Astrocyte of the hippocampus (primary cell): ENCODE measurements around the gene ALDOB.

Experiments
- DNase-seq: peaks from one replicate; pipeline ENCODE4 v3.0.0; 2011; ENCODE audit warnings: low read depth, low spot score

Gene ALDOB

DNA sequence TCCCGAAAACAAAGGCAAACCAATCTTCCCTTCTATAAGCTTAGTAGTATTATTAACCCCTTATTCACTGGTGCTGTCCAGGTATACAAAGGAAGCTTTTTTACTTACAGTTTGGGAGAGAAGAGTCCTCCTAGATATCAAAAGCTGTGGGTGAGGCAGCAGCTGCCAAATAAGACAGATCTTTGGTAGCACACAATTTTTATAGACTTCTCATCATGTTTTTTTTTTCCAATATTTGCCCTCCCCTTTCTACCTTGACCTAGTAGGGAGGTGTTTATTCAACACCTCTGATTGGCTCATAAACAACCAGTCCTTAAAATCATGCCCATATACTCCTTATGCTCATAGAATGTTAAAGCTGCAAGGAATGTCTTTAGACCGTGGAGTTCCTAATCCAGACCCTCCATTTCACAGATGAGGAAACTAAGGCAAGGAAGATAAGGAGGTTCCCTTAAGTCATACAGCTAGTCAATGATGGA lies at the start of gene ALDOB:
Gene ALDOB (minus strand): TSS at position 174 of the 479 bp plus-strand sequence. CDS start 4,887 bp downstream, outside the sequence.
- no peak for DNase-seq

DNA sequence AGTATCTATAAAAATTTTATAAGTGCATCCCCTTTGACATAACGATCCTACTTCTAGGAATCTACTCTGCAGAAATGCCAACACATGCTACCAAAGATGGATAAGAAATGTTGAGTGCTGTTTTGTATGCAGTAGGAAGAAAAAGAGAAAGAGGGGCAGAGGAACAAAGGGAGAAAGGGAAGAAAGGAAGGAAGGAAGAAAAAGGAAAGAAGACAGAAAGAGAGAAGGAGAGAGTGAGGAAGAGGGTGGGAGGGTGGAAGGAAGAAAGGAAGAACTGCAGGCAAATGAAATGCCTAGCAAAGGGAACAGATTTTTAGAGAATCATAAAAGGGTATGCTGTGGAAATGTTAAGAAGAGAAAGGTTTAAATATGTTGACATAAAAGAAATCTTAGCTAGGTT lies 48.5 kb upstream of the ALDOB start:
- DNase-seq: no peak

DNA sequence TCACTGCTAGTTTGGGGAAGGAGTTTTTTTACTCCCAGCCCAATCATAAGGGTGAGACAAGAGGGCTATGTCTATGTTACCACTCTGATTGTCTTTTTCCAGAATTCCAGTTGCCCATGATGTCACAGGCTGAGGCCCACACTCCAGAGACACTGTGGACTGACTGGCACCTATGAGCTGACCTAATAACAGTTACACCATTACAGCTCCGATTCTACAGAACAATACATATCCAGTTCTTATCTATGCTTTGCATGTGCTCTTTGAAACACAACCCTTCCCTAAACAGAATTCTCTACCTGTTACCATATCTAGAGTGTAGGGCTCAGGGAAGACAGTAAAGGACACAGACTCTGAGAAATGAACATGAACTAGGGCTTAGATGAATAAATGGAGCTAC lies 45.7 kb upstream of the ALDOB start:
- no peak for DNase-seq

DNA sequence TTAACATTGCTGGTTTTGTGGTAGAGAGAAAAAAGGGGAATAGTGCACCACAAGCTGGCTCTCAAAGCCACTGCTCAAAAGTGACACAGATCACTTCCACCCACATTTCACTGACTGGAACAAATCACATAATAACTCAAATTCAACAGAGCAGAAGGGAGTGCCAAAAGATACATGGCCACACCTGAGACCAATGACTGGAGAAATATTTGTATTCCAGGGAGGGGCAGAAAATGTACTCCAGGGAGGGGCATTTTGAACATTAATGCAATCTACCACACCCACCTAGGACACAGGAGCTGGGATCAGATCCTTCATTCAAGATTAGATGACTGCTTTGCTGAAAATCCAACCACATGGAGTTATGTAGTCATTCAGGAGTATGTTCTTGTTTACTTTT lies 44.8 kb upstream of the ALDOB start:
- no peak for DNase-seq

DNA sequence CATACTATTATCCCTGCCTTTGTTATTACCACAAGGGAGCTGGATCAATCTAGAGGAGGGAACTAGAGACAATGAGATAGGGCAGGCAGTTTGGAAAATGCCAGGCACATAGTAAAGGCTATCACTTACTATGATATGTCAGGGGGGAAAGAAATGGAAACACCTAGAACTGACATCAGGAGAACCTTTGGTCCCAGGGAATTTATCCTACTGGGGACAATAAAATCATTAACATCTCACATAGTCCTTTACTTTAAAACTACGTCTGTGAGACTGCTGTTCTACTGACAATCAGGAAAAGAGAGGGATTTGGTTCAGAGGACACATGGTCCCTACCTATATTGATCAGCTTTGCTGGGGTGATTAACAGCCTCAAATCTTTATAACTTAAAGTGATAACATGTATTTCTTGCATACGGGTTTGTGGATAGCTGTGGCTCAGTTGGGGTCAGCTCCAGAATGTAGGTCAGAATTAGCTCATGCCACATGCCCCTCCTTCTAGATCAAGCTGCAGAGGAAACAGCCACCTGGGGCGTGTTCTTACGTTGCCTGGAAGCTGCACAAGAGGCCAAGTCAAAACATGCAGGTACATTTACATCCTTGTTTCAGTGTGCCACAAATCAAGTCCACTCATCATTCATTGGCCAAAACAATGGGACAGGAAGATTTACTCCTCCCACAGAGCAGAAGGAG lies 43.9 kb upstream of the ALDOB start:
- no peak for DNase-seq

DNA sequence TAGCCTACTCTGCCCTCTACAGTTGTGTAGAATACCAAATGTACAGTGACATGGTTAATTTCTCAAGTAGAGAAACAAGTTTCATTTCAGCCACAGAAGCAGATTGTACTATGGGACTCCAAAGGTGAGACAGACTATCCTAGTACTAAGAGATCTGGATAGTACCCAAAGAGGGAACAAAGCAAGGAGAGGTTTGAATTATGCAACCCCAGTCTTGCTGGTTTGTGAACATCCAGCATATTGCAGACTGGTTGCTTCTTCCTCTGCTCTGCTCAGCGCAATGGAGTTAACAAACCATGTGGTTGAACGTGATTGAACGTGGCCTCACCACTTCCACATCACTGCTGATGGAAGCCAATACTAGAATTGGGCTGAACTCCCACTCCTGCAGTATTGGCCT lies 43.3 kb upstream of the ALDOB start:
- no peak for DNase-seq

DNA sequence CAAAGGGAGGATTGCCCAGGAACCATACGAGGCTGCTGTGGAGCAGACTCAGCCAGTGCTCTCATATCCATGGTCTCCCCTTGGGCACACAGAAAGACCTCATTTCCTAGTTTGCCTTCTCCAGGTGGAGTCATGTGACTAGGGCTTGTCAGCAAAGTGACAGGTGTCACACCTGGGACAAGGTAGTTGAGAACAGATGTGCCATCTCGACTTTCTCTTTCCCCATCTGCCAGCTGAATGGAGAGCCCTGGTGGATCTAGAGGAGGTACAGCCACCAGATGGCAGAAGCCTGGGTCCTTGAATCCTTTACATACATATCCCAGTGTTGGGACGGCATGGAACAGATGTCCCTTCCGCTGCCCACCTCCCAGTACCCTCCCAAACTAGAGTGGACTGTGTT lies 42.9 kb upstream of the ALDOB start:
- no peak for DNase-seq

DNA sequence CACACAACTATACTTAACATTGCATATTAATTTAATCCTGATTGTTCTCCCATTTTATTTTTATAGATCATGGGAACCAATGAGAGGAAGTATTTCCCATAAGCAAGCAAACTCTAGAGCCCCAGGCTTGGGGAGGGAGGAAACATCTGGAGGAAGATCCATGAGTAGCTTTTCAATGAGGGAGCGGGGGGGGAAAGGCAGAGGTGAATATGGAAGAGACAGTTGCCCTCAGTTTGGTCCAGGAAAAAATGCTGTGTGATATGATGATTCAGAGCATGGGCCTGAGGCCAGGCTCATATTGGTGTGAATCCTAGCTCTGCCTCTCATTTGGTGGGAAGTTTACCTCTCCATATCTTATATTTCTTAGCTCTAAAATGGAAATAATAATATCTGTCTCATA lies 42.2 kb upstream of the ALDOB start:
- DNase-seq: no peak

DNA sequence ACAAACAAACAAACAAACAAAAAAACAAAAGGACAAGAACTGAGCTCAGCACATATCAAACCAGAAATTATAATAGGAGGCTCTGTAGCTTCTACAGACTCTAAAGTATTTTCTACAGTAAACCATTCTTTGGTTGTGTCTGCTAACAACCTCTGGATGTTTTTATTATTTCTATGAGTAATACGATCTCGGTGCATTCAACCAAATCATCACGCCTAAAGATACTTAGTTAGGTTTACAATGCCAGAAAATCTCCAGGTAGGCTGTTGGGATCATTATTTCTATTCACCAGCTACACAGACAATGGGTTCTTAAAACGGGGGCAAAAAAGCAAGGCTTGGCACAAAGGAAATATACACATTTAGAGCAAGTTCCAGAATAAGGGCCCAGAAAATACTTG lies 41.6 kb upstream of the ALDOB start:
- DNase-seq: peak; percentile 20

DNA sequence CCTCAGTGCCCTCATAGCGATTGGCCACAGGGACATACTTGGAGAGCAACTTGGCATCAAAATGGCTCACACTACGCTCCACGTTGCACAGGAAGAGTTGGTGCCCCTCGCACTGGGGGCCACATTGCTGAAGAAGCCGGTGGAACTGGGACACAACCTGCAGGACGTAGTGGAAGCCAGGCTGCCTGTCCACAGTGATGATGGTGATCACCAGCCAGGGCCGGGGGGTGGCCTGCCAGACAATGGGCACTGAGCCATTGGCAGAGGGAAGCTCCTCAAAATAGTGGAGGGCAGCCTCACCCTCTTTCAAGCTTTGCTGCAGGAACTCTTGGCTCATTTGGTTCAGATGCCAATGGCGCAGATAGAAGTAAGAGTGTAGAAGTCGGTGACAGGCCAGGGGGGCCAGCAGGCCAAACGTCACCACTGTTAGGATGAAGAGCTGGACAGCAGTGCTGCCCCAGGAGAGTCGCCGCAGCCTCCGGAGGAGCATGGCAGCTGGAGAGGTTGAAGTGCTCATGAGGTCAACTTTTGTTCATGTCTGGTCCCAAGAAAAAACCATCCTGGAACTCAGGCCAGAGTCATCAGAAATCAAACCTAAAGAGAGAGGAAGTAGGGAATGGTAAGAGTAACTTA lies 41.1 kb upstream of the ALDOB start:
- DNase-seq: no peak

DNA sequence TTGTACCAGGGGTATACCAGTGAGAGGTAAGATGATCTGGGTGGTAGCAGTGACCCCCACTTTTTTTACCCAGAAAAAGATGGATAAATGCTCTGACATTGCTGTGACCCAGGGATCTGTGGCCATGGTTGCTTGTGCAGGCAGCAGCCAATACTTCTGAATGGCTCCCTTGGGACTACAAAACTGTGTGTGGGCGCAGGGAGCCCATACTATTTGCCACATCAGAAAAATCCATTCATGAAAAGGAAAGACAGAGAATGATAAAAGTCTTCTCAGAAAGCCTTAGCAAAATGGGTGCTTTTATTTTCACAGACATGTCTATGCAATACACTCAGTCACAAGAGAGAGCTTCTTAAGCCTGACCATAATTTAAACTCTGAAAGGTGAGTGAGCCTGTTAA lies 37.3 kb upstream of the ALDOB start:
- DNase-seq: no peak

DNA sequence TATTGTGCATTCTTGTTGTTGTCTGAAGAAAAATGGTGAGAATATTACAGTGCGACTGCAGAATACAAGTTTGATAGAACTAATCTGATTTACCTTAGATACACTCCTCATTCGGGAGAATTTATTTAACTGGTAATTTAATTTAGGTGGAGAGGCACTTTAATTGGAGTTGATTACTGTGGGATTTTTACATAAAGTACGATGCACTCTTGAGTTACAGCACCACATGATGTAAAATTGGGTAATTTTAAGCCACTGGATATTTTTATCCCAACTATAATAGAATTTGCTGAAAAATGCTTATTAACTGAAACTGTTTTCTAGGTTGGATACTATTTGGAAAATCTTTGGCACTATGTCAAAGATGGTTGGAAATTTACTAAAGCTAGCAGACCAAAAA lies 35.4 kb upstream of the ALDOB start:
- DNase-seq: no peak

DNA sequence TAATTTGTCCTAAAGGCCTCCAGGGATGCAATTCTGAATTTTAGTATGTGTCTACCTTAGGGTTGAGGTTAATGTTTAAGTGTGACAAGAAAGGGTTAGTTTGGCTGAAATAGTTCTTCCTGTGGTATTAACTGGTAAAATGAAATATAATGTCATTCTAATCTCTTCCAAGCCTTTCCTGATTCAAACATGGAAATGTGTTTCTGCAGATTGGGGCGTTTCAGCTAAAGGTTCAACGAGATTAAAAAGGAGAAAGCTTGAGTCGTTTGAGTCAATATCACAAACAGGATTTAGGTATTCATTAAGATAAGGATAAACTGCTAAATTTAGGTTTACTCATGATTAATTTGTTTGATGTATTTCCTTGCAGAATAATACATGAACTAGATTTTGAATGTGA lies 34.4 kb upstream of the ALDOB start:
- DNase-seq: no peak

DNA sequence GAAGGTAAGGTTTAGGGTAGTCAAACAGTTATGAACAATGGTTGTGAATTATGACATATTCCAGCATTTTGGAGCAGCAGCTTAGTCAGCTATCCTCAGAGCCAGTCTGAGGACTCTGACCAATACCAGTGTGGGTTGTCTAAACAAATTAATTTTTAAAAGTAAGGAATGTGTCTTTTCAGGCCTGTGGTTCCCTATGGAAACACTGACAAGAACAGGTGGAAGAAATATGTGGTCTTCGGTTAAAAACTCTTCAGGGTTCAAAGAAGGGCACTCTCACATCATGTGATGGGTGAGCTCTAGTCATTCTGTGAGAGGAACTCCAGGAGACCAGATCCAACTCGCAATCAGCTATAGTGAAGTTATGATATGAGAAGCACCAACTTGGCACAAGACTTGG lies 33.5 kb upstream of the ALDOB start:
- DNase-seq: no peak

DNA sequence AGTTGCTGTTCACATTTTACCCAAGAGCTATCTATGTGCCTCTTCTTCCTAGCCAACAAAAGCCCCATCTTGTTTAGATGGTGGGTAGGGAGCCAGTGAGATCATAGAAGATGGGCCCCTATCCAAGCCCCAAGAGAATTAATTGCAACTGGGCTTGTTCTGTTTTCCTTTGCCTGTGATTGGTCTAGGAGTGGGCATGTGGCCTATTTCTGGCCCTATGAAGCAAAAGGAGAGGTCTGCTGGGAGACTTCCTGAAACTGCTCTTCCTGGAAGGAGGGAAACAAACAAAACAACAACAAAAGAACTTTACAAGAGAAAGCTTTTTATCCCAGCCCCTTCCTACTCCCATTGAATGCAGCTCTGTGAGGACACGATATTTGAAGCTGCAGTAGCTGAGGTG lies 32.5 kb upstream of the ALDOB start:
- no peak for DNase-seq

DNA sequence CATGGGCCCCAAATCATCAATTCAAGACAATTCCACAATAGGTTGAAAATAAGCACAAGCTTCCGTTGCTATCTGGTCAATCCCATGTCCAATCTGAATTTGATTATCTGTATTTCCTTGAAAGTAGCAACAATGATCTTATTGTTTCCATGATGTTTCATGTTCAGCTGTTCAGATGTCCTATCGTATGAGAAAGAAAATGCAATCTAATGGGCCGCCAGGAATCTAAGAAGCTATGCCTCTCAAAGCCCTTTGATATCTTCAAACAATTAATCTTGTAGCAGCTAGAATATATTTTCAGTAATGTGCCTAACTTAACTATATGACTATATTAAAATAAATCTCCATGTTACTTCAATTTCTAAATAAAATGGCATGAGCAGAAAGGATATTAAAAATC lies 32.1 kb upstream of the ALDOB start:
- no peak for DNase-seq

DNA sequence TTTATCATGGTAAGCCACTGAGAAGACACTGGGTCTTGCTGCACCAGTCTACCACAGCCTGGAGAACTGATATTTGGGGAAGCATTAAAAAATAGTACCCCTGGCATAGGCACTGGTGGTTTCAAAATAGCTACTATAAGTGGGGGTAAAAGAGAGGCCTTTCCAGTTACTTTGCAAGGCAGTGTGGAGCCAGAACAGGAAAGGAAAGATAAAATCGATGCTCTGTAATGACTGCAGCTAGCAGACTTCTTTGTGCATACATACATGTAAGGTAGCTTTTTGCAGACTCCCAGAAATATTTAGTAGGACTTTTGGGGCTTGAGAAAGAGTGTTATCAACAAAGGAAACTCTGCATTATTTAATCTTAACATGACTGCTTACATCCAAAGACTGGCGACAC lies 31.3 kb upstream of the ALDOB start:
- DNase-seq: no peak

DNA sequence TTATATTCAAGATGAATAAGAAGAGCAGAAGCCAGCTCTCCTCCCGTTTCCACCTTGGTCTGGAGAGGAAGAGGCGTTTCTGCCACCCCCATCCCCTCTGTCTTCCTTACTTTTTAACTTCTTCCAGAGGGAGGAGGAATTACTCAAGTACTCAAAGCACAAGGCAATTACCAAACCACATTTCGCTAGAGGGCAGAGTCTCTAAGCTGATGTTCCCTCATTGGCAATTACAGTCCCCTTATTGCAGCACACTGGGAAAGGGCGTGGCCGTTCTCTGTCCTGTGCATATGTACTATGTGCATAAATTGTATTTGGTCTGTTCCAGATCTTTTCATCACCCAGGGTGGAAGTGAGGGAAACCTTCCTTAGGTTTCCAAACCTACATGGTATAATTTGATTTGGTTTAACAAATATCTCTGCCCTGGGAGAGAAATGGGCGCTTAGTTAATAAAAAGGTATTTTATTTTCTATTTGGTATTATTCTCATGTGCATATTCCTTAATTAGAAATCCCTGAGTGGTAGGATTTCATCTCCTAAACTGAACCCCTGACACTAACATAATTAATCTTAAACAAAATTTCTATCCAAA lies 29.8 kb upstream of the ALDOB start:
- DNase-seq: peak; percentile 39

DNA sequence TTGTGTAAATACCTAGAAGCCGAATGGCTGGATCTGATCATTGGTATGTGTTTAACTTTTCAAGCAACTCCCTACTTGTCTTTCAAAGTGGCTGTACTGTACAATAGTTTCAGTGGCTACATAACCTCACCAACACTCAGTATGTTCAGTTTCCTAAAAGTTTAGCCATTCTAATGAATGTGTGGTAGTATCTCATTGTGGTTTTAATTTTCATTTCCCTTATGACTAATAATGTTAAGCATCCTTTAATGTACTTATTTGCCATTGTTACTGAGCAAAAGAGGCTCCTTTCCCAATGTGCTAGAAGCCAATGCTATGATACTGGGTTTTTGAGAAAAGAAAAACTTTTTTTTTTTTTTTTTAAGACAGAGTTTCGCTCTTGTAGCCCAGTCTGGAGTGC lies 27.8 kb upstream of the ALDOB start:
- peak; percentile 14 for DNase-seq

DNA sequence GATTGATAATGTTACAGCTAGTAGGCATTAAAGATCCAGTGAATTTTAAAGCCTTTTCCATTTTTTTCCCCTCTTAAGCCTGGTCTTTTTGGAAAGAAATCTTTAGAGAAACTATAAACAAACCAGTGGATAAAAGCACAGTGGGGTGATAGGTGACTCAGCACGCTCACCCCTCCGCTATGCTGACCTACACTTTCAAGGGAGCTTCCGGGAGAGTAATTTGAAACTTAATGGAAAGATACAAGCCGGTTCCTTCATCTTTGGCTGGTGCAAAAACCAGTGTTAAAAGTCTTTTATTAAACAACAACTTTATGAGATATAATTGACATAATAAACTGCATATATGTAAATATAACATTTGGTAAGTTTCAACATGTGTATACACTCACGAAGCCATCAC lies 27.0 kb upstream of the ALDOB start:
- DNase-seq: peak; percentile 46

DNA sequence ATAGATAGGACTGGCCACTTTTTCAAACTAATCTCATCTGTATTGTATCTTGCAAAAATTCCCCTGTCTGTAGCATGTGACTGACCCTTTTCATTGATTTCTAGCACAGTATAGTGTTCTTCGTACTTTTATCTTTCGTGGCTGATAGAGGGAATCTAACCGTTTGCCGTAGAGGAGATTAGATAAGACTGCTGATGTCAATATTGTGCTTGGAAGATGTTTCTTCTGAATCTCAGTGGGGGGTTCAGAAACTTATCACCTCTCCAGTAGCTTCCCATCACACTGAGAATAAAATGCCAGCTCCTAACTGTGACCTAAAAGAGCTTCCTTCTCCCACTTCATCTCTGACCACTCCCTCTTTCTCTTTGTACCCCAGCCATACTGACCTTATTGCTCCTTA lies 25.4 kb upstream of the ALDOB start:
- no peak for DNase-seq

DNA sequence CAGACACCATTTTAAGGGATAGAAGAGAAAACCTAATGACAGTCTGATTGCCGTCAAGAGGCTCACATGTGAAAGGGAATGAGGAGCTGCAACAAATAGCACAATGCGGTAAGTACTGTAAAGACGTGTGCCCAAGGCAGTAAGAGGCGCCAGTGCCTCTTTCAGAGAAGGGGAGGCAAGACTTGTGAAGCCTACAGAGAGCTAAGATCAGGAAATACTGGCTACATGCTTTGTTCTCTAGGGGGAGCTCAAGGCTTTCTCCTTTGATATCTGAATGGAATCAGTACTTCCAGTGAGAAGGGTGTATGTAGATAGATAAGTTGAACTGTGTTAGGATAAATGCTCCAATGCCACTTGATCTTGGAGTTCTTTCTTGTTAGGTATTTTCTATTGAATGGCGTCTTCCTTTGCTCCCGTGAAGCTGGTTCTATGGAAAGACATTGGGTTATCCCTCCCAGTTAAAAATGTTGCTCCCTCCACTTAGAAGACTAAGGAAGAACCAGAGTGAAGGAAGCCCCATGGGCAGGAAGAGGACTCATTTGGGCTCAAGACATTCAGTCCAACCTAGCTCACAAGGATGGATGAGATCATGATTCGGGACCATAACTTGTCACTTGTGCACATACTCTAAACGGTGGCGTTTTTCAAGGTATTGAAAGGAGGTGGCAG lies 23.5 kb upstream of the ALDOB start:
- DNase-seq: peak; percentile 78

DNA sequence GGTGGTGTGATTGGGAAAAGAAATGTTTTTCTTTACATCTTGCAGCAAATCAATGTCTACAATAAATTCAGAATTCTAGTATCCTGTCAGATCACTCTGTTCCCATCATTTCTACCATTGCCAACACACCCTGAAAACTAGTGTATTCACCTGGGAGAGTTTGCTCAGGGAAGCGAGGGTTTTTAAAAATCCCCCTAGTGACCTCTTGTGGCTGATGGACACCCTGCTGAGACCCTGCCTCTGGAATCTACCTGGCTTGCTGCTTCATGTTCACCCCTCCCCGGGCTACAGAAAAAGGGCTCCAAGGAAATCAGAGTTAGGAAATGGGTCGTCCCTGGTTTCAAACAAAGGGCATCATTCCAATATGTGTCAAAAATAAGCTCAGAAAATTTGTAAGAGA lies 21.4 kb upstream of the ALDOB start:
- no peak for DNase-seq
